MM.1S (cell line): ENCODE measurements around the gene STAG1.

ENCODE experiments used
- EZH2 ChIP-seq: fragments of 300-600 bp; sonication (generic); optimal IDR thresholded peaks from 2 replicates; pipeline ENCODE3; 2017; ENCODE audit warnings: low read depth, mild to moderate bottlenecking, antibody characterized with exemption, low read length, mixed read lengths
- EZH2phosphoT487 ChIP-seq: fragments of 300-600 bp; sonication (generic); IDR thresholded peaks from 2 replicates; pipeline ENCODE4 v1.6.1; 2018; ENCODE audit warnings: antibody characterized with exemption, low read length
- TF ChIP-seq, protein P1 (sequence below): fragments of 300-600 bp; sonication (generic); IDR thresholded peaks from 2 replicates; pipeline ENCODE4 v1.5.1; 2016; ENCODE audit warnings: antibody characterized with exemption, low read length, mixed read lengths

DNA sequence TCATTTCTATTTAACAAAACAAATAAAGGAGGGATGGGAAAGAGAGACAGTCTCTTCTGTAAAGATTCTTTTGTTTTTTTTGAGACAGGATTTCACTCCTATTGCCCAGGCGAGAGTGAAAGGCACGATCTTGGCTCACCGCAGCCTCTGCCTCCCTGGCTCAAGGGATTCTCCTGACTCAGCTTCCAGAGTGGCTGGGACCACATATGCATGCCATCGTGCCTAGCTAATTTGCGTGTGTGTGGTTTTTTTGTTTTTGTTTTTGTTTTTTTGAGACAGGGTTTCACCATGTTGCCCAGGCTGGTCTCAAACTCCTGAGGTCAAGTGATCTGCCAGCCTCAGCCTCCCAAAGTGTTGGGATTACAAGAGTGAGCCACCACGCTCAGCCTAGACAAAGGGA is 23.3 kb downstream of the STAG1 start:
- TF ChIP-seq, protein P1, sequence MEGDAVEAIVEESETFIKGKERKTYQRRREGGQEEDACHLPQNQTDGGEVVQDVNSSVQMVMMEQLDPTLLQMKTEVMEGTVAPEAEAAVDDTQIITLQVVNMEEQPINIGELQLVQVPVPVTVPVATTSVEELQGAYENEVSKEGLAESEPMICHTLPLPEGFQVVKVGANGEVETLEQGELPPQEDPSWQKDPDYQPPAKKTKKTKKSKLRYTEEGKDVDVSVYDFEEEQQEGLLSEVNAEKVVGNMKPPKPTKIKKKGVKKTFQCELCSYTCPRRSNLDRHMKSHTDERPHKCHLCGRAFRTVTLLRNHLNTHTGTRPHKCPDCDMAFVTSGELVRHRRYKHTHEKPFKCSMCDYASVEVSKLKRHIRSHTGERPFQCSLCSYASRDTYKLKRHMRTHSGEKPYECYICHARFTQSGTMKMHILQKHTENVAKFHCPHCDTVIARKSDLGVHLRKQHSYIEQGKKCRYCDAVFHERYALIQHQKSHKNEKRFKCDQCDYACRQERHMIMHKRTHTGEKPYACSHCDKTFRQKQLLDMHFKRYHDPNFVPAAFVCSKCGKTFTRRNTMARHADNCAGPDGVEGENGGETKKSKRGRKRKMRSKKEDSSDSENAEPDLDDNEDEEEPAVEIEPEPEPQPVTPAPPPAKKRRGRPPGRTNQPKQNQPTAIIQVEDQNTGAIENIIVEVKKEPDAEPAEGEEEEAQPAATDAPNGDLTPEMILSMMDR, result no peak
- no peak for TF ChIP-seq EZH2phosphoT487
- TF ChIP-seq EZH2, result no peak
